A549 (cell line): ENCODE data around the gene PRELID3B. TPM values are rescaled to one million over a fixed set of nuclear protein-coding genes. Genes with fewer than 3 reads are reported as not detected.
A peak's percentile ranks its signal among the peaks of the same experiment; 100 is the strongest.

ENCODE experiments used
- ATAC-seq, 2 experiments: fragments of 200-7000 bp in 1 of 2; fragments of >200 bp in 1 of 2; cut with Nextera tagmentation in 1 of 2; cut with Tn5 transposase in 1 of 2; 3 replicates each; pipeline versions ENCODE4 v1.8.0 to v1.9.1; 2018 to 2020; ENCODE audit warnings: mild to moderate bottlenecking in 1 of 2, moderate library complexity in 1 of 2
- CTCF ChIA-PET: fragments of 300-600 bp; sonication (Branson Sonifier 250); formaldehyde crosslinking; extraction: SDS; loops from one replicate; lab custom pipeline; 2021; ENCODE audit warnings: antibody characterized with exemption, inconsistent platforms; lab: Yijun Ruan, JAX
- POLR2A ChIA-PET: fragments of 350-600 bp; formaldehyde crosslinking; extraction: SDS; loops from one replicate; lab custom pipeline; 2021; ENCODE audit warnings: antibody characterized with exemption, inconsistent platforms; lab: Yijun Ruan, JAX
- DNase-seq, 2 experiments: peaks; one replicate each; pipeline versions ENCODE4 v3.0.0 to v3.0.0-alpha.2; 2011 to 2016; ENCODE audit warnings: low read depth in 1 of 2, low spot score in 1 of 2
- FAIRE-seq: peaks from 2 replicates; lab custom pipeline; 2011; peaks lifted over from hg19 to GRCh38; lab: Jason Lieb, UNC
- H3K27ac ChIP-seq, 2 experiments: fragments of >200 bp; sonication (Bioruptor Twin); formaldehyde crosslinking; 3 replicates each; pipeline ENCODE4 v1.5.1; 2016 to 2017
- H3K4me1 ChIP-seq: fragments of >200 bp; sonication (Bioruptor Twin); formaldehyde crosslinking; 3 replicates; pipeline ENCODE4 v1.6.1; 2016
- H3K4me2 ChIP-seq: fragments of >200 bp; sonication (Bioruptor Twin); formaldehyde crosslinking; 3 replicates; pipeline ENCODE4 v1.6.1; 2016
- H3K4me3 ChIP-seq: fragments of >200 bp; sonication (Bioruptor Twin); formaldehyde crosslinking; 3 replicates; pipeline ENCODE4 v1.5.1; 2016
- H3K9me3 ChIP-seq: fragments of >200 bp; sonication (Bioruptor Twin); formaldehyde crosslinking; 3 replicates; pipeline ENCODE4 v1.6.1; 2016
- CBX8 ChIP-seq: fragments of 200-600 bp; sonication (generic); IDR thresholded peaks from 2 replicates; pipeline ENCODE4 v1.6.1; 2016
- CEBPB ChIP-seq, 2 experiments: fragments of >200 bp in 1 of 2; sonication (Bioruptor Twin) in 1 of 2; formaldehyde crosslinking in 1 of 2; IDR thresholded peaks; 2 replicates each; pipeline ENCODE4 v1.6.1; 2012 to 2016
- CHD2 ChIP-seq: fragments of 150-350 bp; IDR thresholded peaks from 2 replicates; pipeline ENCODE4 v1.6.1; 2014; ENCODE audit warnings: low read length; ENCODE audit not compliant: partially characterized antibody
- CHD4 ChIP-seq: fragments of 200-600 bp; sonication (generic); IDR thresholded peaks from 2 replicates; pipeline ENCODE4 v1.6.1; 2016; ENCODE audit warnings: antibody characterized with exemption, mild to moderate bottlenecking, borderline replicate concordance
- CTCF ChIP-seq: fragments of >200 bp; sonication (Bioruptor Twin); formaldehyde crosslinking; IDR thresholded peaks from 3 replicates; pipeline ENCODE4 v1.5.1; 2016
- ESRRA ChIP-seq: fragments of 150-350 bp; IDR thresholded peaks from 2 replicates; pipeline ENCODE4 v1.6.1; 2014; ENCODE audit warnings: mild to moderate bottlenecking, low read length, borderline replicate concordance
- FOSB ChIP-seq: fragments of 250-450 bp; sonication (Bioruptor Pico); IDR thresholded peaks from 2 replicates; pipeline ENCODE4 v1.5.0; 2020; ENCODE audit warnings: mild to moderate bottlenecking, moderate library complexity
- FOSL2 ChIP-seq, 2 experiments: fragments of 450-650 bp in 1 of 2; fragments of >200 bp in 1 of 2; sonication (Bioruptor Twin) in 1 of 2; formaldehyde crosslinking; IDR thresholded peaks; 2 replicates each; pipeline versions ENCODE4 v1.5.0 to v1.6.1; 2016 to 2020; ENCODE audit warnings: mild to moderate bottlenecking in 1 of 2, moderate library complexity in 1 of 2
- GATA3 ChIP-seq: IDR thresholded peaks from 2 replicates; pipeline ENCODE4 v1.6.1; 2012; ENCODE audit warnings: borderline replicate concordance
- HDAC2 ChIP-seq: fragments of 200-600 bp; sonication (generic); IDR thresholded peaks from 2 replicates; pipeline ENCODE4 v1.6.1; 2016
- JUN ChIP-seq, 2 experiments: fragments of >200 bp; sonication (Bioruptor Twin); formaldehyde crosslinking; IDR thresholded peaks; 2 replicates in 1 of 2; 3 replicates in 1 of 2; pipeline ENCODE4 v1.6.1; 2016 to 2017
- KDM1A ChIP-seq: fragments of 200-600 bp; sonication (generic); IDR thresholded peaks from 2 replicates; pipeline ENCODE4 v1.6.1; 2016; ENCODE audit warnings: low read depth, mild to moderate bottlenecking
- MAFK ChIP-seq: fragments of 450-650 bp; IDR thresholded peaks from 2 replicates; pipeline ENCODE4 v1.6.1; 2014; ENCODE audit not compliant: partially characterized antibody
- MAZ ChIP-seq: fragments of 150-350 bp; IDR thresholded peaks from 2 replicates; pipeline ENCODE4 v1.6.1; 2014; ENCODE audit warnings: antibody characterized with exemption, low read depth, low read length, borderline replicate concordance
- MYC ChIP-seq: IDR thresholded peaks from 2 replicates; pipeline ENCODE4 v1.6.1; 2012; ENCODE audit warnings: mild to moderate bottlenecking, inconsistent platforms, low read length, improper control_type of control experiment, borderline replicate concordance
- NFE2L2 ChIP-seq: fragments of 150-350 bp; conservative IDR thresholded peaks from 2 replicates; pipeline ENCODE4 v1.6.1; 2014; ENCODE audit warnings: low read length
- PHF8 ChIP-seq: fragments of 200-600 bp; sonication (generic); IDR thresholded peaks from 2 replicates; pipeline ENCODE4 v1.6.1; 2016; ENCODE audit warnings: low read depth, mild to moderate bottlenecking, antibody characterized with exemption, moderate library complexity, borderline replicate concordance
- POLR2AphosphoS2 ChIP-seq: conservative IDR thresholded peaks from 2 replicates; pipeline ENCODE4 v1.6.1; 2012; ENCODE audit warnings: low read length, improper control_type of control experiment, inconsistent platforms
- RAD21 ChIP-seq, 2 experiments: fragments of >200 bp in 1 of 2; sonication (Bioruptor Twin) in 1 of 2; formaldehyde crosslinking in 1 of 2; IDR thresholded peaks in 1 of 2; conservative IDR thresholded peaks in 1 of 2; 2 replicates in 1 of 2; 3 replicates in 1 of 2; pipeline ENCODE4 v1.6.1; 2012 to 2018; ENCODE audit warnings: inconsistent platforms in 1 of 2
- RARB ChIP-seq: fragments of 250-450 bp; sonication (Bioruptor Pico); IDR thresholded peaks from 2 replicates; pipeline ENCODE4 v1.8.0; 2021; ENCODE audit warnings: mild to moderate bottlenecking, moderate library complexity
- REST ChIP-seq: fragments of 200-600 bp; sonication (generic); IDR thresholded peaks from 2 replicates; pipeline ENCODE4 v1.6.1; 2016; ENCODE audit warnings: antibody characterized with exemption, mild to moderate bottlenecking, moderate library complexity
- RFX5 ChIP-seq: fragments of 450-650 bp; IDR thresholded peaks from 2 replicates; pipeline ENCODE4 v1.7.1; 2014; ENCODE audit warnings: antibody characterized with exemption, mild to moderate bottlenecking, moderate library complexity
- SMC3 ChIP-seq: fragments of >200 bp; sonication (Bioruptor Twin); formaldehyde crosslinking; IDR thresholded peaks from 3 replicates; pipeline ENCODE4 v1.6.1; 2018; ENCODE audit warnings: inconsistent platforms
- ZC3H11A ChIP-seq: fragments of 450-650 bp; IDR thresholded peaks from 2 replicates; pipeline ENCODE4 v1.6.1; 2014; ENCODE audit warnings: antibody characterized with exemption, mild to moderate bottlenecking
- ZSCAN20 ChIP-seq: fragments of 250-450 bp; sonication (Bioruptor Pico); IDR thresholded peaks from 2 replicates; pipeline ENCODE4 v1.8.0; 2022; ENCODE audit warnings: mild to moderate bottlenecking, moderate library complexity
- WGBS: methylation state at CpG from one replicate; pipeline ENCODE4 v1.1.6; 2017; ENCODE audit errors: missing lambda C conversion rate; 5-methylcytosine and 5-hydroxymethylcytosine counted together
- polyA plus RNA-seq, 4 experiments: library from polyadenylated mRNA; depleted of rRNA in 3 of 4; stranded (reverse); fragments of >200 nt; fragmentation: RNase III in 1 of 4; extraction: RNeasy Plus Mini Kit Qiagen cat#74134 plus additional on column Dnase treatment in 1 of 4; gene quantifications; 2 replicates in 3 of 4; 3 replicates in 1 of 4; pipeline ENCODE4 v1.2.3, GENCODE V29; 2011 to 2017
- TF ChIP-seq, protein P1 (sequence below): fragments of >200 bp; sonication (Bioruptor Twin); formaldehyde crosslinking; IDR thresholded peaks from 2 replicates; pipeline ENCODE4 v1.6.1; 2016

Gene PRELID3B
- polyA plus RNA-seq, 2 of the 4 experiments (the other 2 are of a cell fraction) = 85.6 to 143 TPM

- CTCF ChIA-PET = interaction anchor here (1.1 to 1.5 kb wide), 3 partner anchors 12 to 452 kb away, joined by 3 to 4 read pairs (median 3); partner anchors contain the start of gene ATP5F1E
- POLR2A ChIA-PET = interaction anchor here (2.9 kb wide), 1 partner anchor 11 kb away, joined by 34 read pairs; the partner anchor contains the start of gene ATP5F1E
- DNase-seq = no peak
- Histone ChIP-seq H3K4me1 (peaks cover 49% of the 10 kb centered on the region), H3K4me2 (no peak overlapping the region), H3K27ac (no peak overlapping the region; a peak in 1 of 6 replicates), H3K4me3 (no peak overlapping the region), H3K9me3 (no peaks in the 10 kb centered on the region)
- 80% methylated on average over 3 of the region's 3 CpGs for WGBS
- no peak for ATAC-seq
- FAIRE-seq = no peak
- TF ChIP-seq CTCF (no peak), GATA3 (no peak), CBX8 (no peak), REST (no peak), MAZ (no peak), RARB (CRISPR knock-in tag) (no peak), JUN (IDR thresholded peaks at IDR 0.05) (no peak), HDAC2 (no peak), ZC3H11A (no peak), RAD21 (conservative IDR thresholded peaks at IDR 0.05 in 1 of 2, IDR thresholded peaks at IDR 0.05 in 1 of 2) (no peak), ZSCAN20 (CRISPR knock-in tag) (no peak), RFX5 (no peak), FOSB (CRISPR knock-in tag) (no peak), CEBPB (IDR thresholded peaks at IDR 0.05) (no peak), SMC3 (no peak), MAFK (no peak), PHF8 (no peak)
Observed at GRCh38 chr20:59043698-59044097, 1.1 kb upstream of the PRELID3B start.

GRCh38 chr20:59042796-59043631, 428 bp upstream of the PRELID3B start:
- ChIA-PET CTCF (interaction anchor here (1.1 to 1.5 kb wide), 3 partner anchors 11 to 453 kb away, joined by 3 to 4 read pairs (median 3); partner anchors contain the start of gene ATP5F1E), POLR2A (interaction anchor here (2.9 kb wide), 1 partner anchor 11 kb away, joined by 34 read pairs; the partner anchor contains the start of gene ATP5F1E)
- FAIRE-seq (no peak), ATAC-seq (peak; percentile 90 to 98), DNase-seq (peak; percentile 85 to 93)
- peaks cover 42% of the 10 kb centered on the region for H3K4me1 ChIP-seq
- peak overlapping the region; percentile 93 to 94 for H3K27ac ChIP-seq
- peak overlapping the region; percentile 86 for H3K4me3 ChIP-seq
- H3K9me3 ChIP-seq = no peaks in the 10 kb centered on the region
- H3K4me2 ChIP-seq = peak overlapping the region; percentile 92
- WGBS = 76% methylated on average over 15 of the region's 66 CpGs
- TF ChIP-seq MYC (peak; percentile 58), ESRRA (no peak), NFE2L2 (no peak), CHD4 (no peak), JUN (IDR thresholded peaks at IDR 0.05) (peak; percentile 6 to 27; a peak in 1 of 5 replicates), PHF8 (peak; percentile 2; the same call in 1 of the 2 replicates), KDM1A (no peak), RARB (CRISPR knock-in tag) (no peak), REST (no peak), RFX5 (no peak), FOSB (CRISPR knock-in tag) (no peak), CHD2 (no peak), POLR2AphosphoS2 (no peak), FOSL2 (IDR thresholded peaks at IDR 0.05) (no peak), FOSL2 (CRISPR knock-in tag; IDR thresholded peaks at IDR 0.05) (no peak)
- TF ChIP-seq, protein P1, sequence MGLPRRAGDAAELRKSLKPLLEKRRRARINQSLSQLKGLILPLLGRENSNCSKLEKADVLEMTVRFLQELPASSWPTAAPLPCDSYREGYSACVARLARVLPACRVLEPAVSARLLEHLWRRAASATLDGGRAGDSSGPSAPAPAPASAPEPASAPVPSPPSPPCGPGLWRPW = no peak
